H1 (cell line): ENCODE data around the gene PLD5. TPM values are rescaled to one million over a fixed set of nuclear protein-coding genes. Genes with fewer than 3 reads are reported as not detected.

Experiments
- CTCF ChIA-PET: fragments of 300-600 bp; sonication (Branson Sonifier 250); formaldehyde crosslinking; loops from one replicate; lab custom pipeline; 2021; ENCODE audit not compliant: partially characterized antibody; lab: Charles Lee
- POLR2A ChIA-PET: fragments of 300-600 bp; sonication (Branson Sonifier 250); formaldehyde crosslinking; loops from one replicate; lab custom pipeline; 2021; ENCODE audit warnings: inconsistent platforms; ENCODE audit not compliant: partially characterized antibody; lab: Charles Lee
- DNase-seq, 2 experiments: peaks; one replicate each; pipeline versions ENCODE4 v3.0.0 to v3.0.0-alpha.2; 2010 to 2022; ENCODE audit warnings: low spot score in 2 of 2, low read depth in 1 of 2, mixed read lengths in 1 of 2
- FAIRE-seq: peaks from 2 replicates; lab custom pipeline; 2011; peaks lifted over from hg19 to GRCh38; lab: Jason Lieb, UNC
- H2AFZ ChIP-seq: 2 replicates; pipeline ENCODE4 v1.8.1; 2012; ENCODE audit warnings: low read length, inconsistent platforms
- H2AK5ac ChIP-seq: 2 replicates; pipeline ENCODE4 v1.6.1; 2013; ENCODE audit warnings: low read depth, low read length
- H2BK120ac ChIP-seq: replicated peaks from 2 replicates; pipeline ENCODE3; 2013; ENCODE audit warnings: low read depth, low read length, inconsistent platforms
- H2BK12ac ChIP-seq: 2 replicates; pipeline ENCODE4 v1.6.1; 2013; ENCODE audit warnings: low read depth, low read length
- H2BK15ac ChIP-seq: 2 replicates; pipeline ENCODE4 v1.6.1; 2013; ENCODE audit warnings: low read length
- H2BK20ac ChIP-seq: 2 replicates; pipeline ENCODE4 v1.6.1; 2013; ENCODE audit warnings: low read length
- H2BK5ac ChIP-seq: 2 replicates; pipeline ENCODE4 v1.6.1; 2013; ENCODE audit warnings: low read depth, low read length
- H3K14ac ChIP-seq: 2 replicates; pipeline ENCODE4 v1.6.1; 2013; ENCODE audit warnings: inconsistent platforms; ENCODE audit not compliant: insufficient read length
- H3K18ac ChIP-seq: 2 replicates; pipeline ENCODE4 v1.6.1; 2013; ENCODE audit warnings: low read length; ENCODE audit errors: extremely low read depth
- H3K23ac ChIP-seq: 2 replicates; pipeline ENCODE4 v1.6.1; 2013; ENCODE audit warnings: inconsistent platforms; ENCODE audit not compliant: insufficient read length
- H3K23me2 ChIP-seq: 2 replicates; pipeline ENCODE4 v1.6.1; 2013; ENCODE audit warnings: low read depth, low read length
- H3K27ac ChIP-seq: 2 replicates; pipeline ENCODE4 v1.6.1; 2011; ENCODE audit warnings: low read depth, low read length, inconsistent platforms
- H3K27me3 ChIP-seq, 4 experiments: replicated peaks in 1 of 4; 1 replicate in 1 of 4; 2 replicates in 3 of 4; pipeline versions ENCODE4 v1.6.1 to v1.8.1; 2011 to 2013; ENCODE audit warnings: low read length in 3 of 4, mild to moderate bottlenecking in 3 of 4, inconsistent platforms in 2 of 4, mixed read lengths in 2 of 4, moderate library complexity in 1 of 4; ENCODE audit not compliant: control insufficient read depth in 3 of 4, insufficient read depth in 3 of 4; ENCODE audit errors: extremely low read depth in 1 of 4
- H3K36me3 ChIP-seq, 4 experiments: 2 replicates each; pipeline versions ENCODE4 v1.6.1 to v1.8.1; 2011 to 2013; ENCODE audit warnings: mild to moderate bottlenecking in 4 of 4, low read length in 3 of 4, moderate library complexity in 2 of 4, control low read depth in 1 of 4, inconsistent platforms in 1 of 4; ENCODE audit not compliant: insufficient read depth in 4 of 4, control insufficient read depth in 2 of 4
- H3K4ac ChIP-seq: replicated peaks from 2 replicates; pipeline ENCODE3; 2013; ENCODE audit warnings: low read length, low read depth, mixed read lengths, inconsistent platforms; ENCODE audit not compliant: insufficient read length
- H3K4me1 ChIP-seq, 4 experiments: replicated peaks in 1 of 4; 1 replicate in 1 of 4; 2 replicates in 3 of 4; pipeline versions ENCODE4 v1.6.1 to v1.8.1; 2011 to 2013; ENCODE audit warnings: low read length in 3 of 4, inconsistent platforms in 2 of 4, mixed read lengths in 1 of 4; ENCODE audit not compliant: insufficient read depth in 4 of 4, control insufficient read depth in 3 of 4
- H3K4me2 ChIP-seq, 2 experiments: 2 replicates each; pipeline versions ENCODE4 v1.6.1 to v1.8.1; 2011 to 2013; ENCODE audit warnings: low read depth in 2 of 2, low read length in 2 of 2, control low read depth in 1 of 2, inconsistent platforms in 1 of 2, mild to moderate bottlenecking in 1 of 2; ENCODE audit not compliant: insufficient read depth in 1 of 2
- H3K4me3 ChIP-seq, 4 experiments: fragments of 200-600, 300-600 bp in 1 of 4; sonication (generic), shearing (Covaris generic), sonication (Bioruptor Twin) in 1 of 4; 2 replicates each; pipeline versions ENCODE4 v1.5.1 to v1.8.1; 2011 to 2016; ENCODE audit warnings: low read length in 4 of 4, low read depth in 3 of 4, control low read depth in 2 of 4, inconsistent platforms in 2 of 4, mild to moderate bottlenecking in 2 of 4, mixed read lengths in 1 of 4, moderate library complexity in 1 of 4; ENCODE audit not compliant: insufficient read depth in 2 of 4; ENCODE audit errors: extremely low read depth in 1 of 4
- H3K56ac ChIP-seq: replicated peaks from 2 replicates; pipeline ENCODE3; 2013; ENCODE audit warnings: low read depth, mild to moderate bottlenecking, mixed read lengths, low read length, inconsistent platforms; ENCODE audit not compliant: insufficient read length
- H3K79me1 ChIP-seq: 2 replicates; pipeline ENCODE4 v1.6.1; 2013; ENCODE audit warnings: low read depth, low read length, control low read depth
- H3K79me2 ChIP-seq, 2 experiments: 2 replicates each; pipeline versions ENCODE4 v1.6.1 to v1.8.1; 2012 to 2013; ENCODE audit warnings: low read length in 2 of 2, mild to moderate bottlenecking in 2 of 2, inconsistent platforms in 1 of 2; ENCODE audit not compliant: insufficient read depth in 2 of 2, control insufficient read depth in 1 of 2
- H3K9ac ChIP-seq, 4 experiments: replicated peaks in 1 of 4; 1 replicate in 1 of 4; 2 replicates in 3 of 4; pipeline versions ENCODE4 v1.6.1 to v1.8.1; 2011 to 2013; ENCODE audit warnings: low read depth in 3 of 4, low read length in 3 of 4, control low read depth in 2 of 4, mild to moderate bottlenecking in 2 of 4, moderate library complexity in 2 of 4, inconsistent platforms in 1 of 4; ENCODE audit errors: extremely low read depth in 1 of 4
- H3K9me3 ChIP-seq, 2 experiments: 2 replicates each; pipeline versions ENCODE4 v1.6.1 to v1.8.1; 2012 to 2013; ENCODE audit warnings: mild to moderate bottlenecking in 2 of 2, moderate library complexity in 2 of 2, control low read depth in 1 of 2, inconsistent platforms in 1 of 2, low read depth in 1 of 2, low read length in 1 of 2, mixed read lengths in 1 of 2; ENCODE audit not compliant: insufficient read depth in 2 of 2
- H4K20me1 ChIP-seq, 2 experiments: replicated peaks in 1 of 2; 2 replicates each; pipeline versions ENCODE3 to v1.8.1; 2011 to 2013; ENCODE audit warnings: inconsistent platforms in 2 of 2, low read length in 2 of 2, mild to moderate bottlenecking in 1 of 2; ENCODE audit not compliant: insufficient read depth in 2 of 2, control insufficient read depth in 1 of 2
- H4K5ac ChIP-seq: 2 replicates; pipeline ENCODE4 v1.6.1; 2013; ENCODE audit warnings: low read length, low read depth, mixed read lengths, inconsistent platforms; ENCODE audit not compliant: insufficient read length
- H4K8ac ChIP-seq: 2 replicates; pipeline ENCODE4 v1.8.0; 2013; ENCODE audit warnings: mild to moderate bottlenecking, moderate library complexity, low read length, inconsistent platforms; ENCODE audit not compliant: insufficient read depth; ENCODE audit errors: extremely low read depth
- H4K91ac ChIP-seq: replicated peaks from 2 replicates; pipeline ENCODE3; 2013; ENCODE audit warnings: low read length, mixed read lengths, inconsistent platforms; ENCODE audit not compliant: insufficient read length
- ATF2 ChIP-seq: IDR thresholded peaks from 2 replicates; pipeline ENCODE4 v1.6.1; 2012; ENCODE audit warnings: low read length, inconsistent platforms
- BRCA1 ChIP-seq: IDR thresholded peaks from 2 replicates; pipeline ENCODE4 v1.6.1; 2012; ENCODE audit warnings: low read depth, low read length, improper control_type of control experiment
- JUND ChIP-seq: IDR thresholded peaks from 2 replicates; pipeline ENCODE4 v1.6.1; 2011; ENCODE audit warnings: mild to moderate bottlenecking, improper control_type of control experiment, low read length
- KDM1A ChIP-seq: fragments of 200-600, 300-600 bp; sonication (generic); IDR thresholded peaks from 2 replicates; pipeline ENCODE4 v1.7.1; 2016; ENCODE audit warnings: mild to moderate bottlenecking, low read length, borderline replicate concordance
- NANOG ChIP-seq: IDR thresholded peaks from 2 replicates; pipeline ENCODE4 v1.6.1; 2011; ENCODE audit warnings: low read length, low read depth, mild to moderate bottlenecking, inconsistent platforms; ENCODE audit not compliant: insufficient read depth, poor library complexity, severe bottlenecking
- POU5F1 ChIP-seq: IDR thresholded peaks from 2 replicates; pipeline ENCODE4 v1.6.1; 2011; ENCODE audit warnings: low read depth, mild to moderate bottlenecking, low read length, moderate library complexity
- SP1 ChIP-seq: IDR thresholded peaks from 2 replicates; pipeline ENCODE4 v1.6.1; 2011; ENCODE audit warnings: low read depth, low read length
- TEAD4 ChIP-seq: IDR thresholded peaks from 2 replicates; pipeline ENCODE4 v1.6.1; 2012; ENCODE audit warnings: low read depth, low read length, inconsistent platforms, mixed read lengths
- WGBS, 2 experiments: shearing (Covaris generic) in 1 of 2; methylation state at CpG; one replicate each; pipeline versions ENCODE4 v1.1.6 to v1.1.7; 2013 to 2015; ENCODE audit warnings: low lambda C conversion rate in 2 of 2, mixed read lengths in 2 of 2, inconsistent platforms in 1 of 2, low coverage in 1 of 2, missing lambda C conversion rate in 1 of 2; ENCODE audit not compliant: insufficient replicate concordance in 2 of 2, insufficient coverage in 1 of 2, insufficient read length in 1 of 2; ENCODE audit errors: extremely low coverage in 1 of 2, missing lambda C conversion rate in 1 of 2; 5-methylcytosine and 5-hydroxymethylcytosine counted together
- polyA plus RNA-seq, 7 experiments: library from polyadenylated mRNA; depleted of rRNA in 3 of 7; stranded (reverse) in 5 of 7; unstranded in 2 of 7; fragments of >200 nt in 5 of 7; fragments of 200-250 nt in 2 of 7; gene quantifications; 1 replicate in 5 of 7; 2 replicates in 1 of 7; 4 replicates in 1 of 7; pipeline versions ENCODE4 v1.2.1 to v1.2.3, GENCODE V29; 2011 to 2013; ENCODE audit warnings: missing spikeins in 2 of 7, mixed read lengths in 2 of 7
- total RNA-seq: library from RNA; stranded (reverse); fragmentation: NEBNext Ultra II Directional; extraction: Animal tissue kit (Norgen Biotek cat#: 25700); gene quantifications from 2 replicates; pipeline ENCODE4 v1.2.1, GENCODE V29; 2021

Gene PLD5
- total and polyA plus RNA-seq, 2 of the 8 experiments (the other 6 are each of a cell fraction or from before 2014, with no cell fraction given), result 0.86 to 8.5 TPM

- no peak for FAIRE-seq
- Histone ChIP-seq H3K18ac (no peak overlapping the region), H3K36me3 (no peaks in the 10 kb centered on the region), H3K9me3 (no peaks in the 10 kb centered on the region), H3K14ac (no peak overlapping the region), H4K5ac (no peak overlapping the region), H3K4ac (no peak overlapping the region), H3K79me1 (no peaks in the 10 kb centered on the region), H3K4me1 (peaks cover 8 to 24% (median 23%) of the 10 kb centered on the region in 4 experiments), H4K8ac (no peak overlapping the region), H3K23ac (no peak overlapping the region), H3K4me2 (no peak overlapping the region), H2AK5ac (no peak overlapping the region), H4K20me1 (no peaks in the 10 kb centered on the region), H3K4me3 (no peak overlapping the region), H3K79me2 (no peaks in the 10 kb centered on the region), H3K23me2 (no peaks in the 10 kb centered on the region), H2BK15ac (no peak overlapping the region), H2BK120ac (no peak overlapping the region), H3K27me3 (no peaks in the 10 kb centered on the region), H2BK5ac (no peak overlapping the region), H3K9ac (no peak overlapping the region), H2BK20ac (no peak overlapping the region), H3K27ac (no peak overlapping the region), H3K56ac (no peak overlapping the region), H2BK12ac (no peak overlapping the region), H2AFZ (no peak overlapping the region), H4K91ac (no peak overlapping the region)
- peak in 1 of 2 experiments; percentile 29 for DNase-seq
- WGBS, 2 experiments, result 84% methylated on average over 2 of the region's 2 CpGs; no CpG with 5 or more reads in 1 of the 2 experiments
- ChIA-PET CTCF (interaction anchor here (1.0 to 1.1 kb wide), 3 partner anchors 191 to 222 kb away, joined by 3 to 4 read pairs (median 3); no protein-coding TSS in a partner anchor), POLR2A (no interaction called here)
- TF ChIP-seq JUND, result no peak
- no peak for TF ChIP-seq NANOG
- TF ChIP-seq BRCA1, result no peak
- no peak for TF ChIP-seq TEAD4
- TF ChIP-seq SP1, result no peak
- no peak for TF ChIP-seq KDM1A
- TF ChIP-seq ATF2, result no peak
- TF ChIP-seq POU5F1, result no peak
Measured at GRCh38 chr1:242208021-242208420, 316.5 kb downstream of the PLD5 start.
